ENCODE data around the gene DPH7.
"Not testable (repeated sequence)": the region's sequence is repeated elsewhere in the genome, so short reads cannot be mapped to it uniquely, and the experiment has no call there.

DPH7 gene

GRCh38 chr9:137580209-137580953 lies 1.7 kb upstream of the DPH7 start:
- no peak for DNase-seq (ENCODE audit: low read depth)

GRCh38 chr9:137579259-137579604 lies 507 bp upstream of the DPH7 start:
- no peak for DNase-seq (ENCODE audit: low read depth)

- no peak for DNase-seq (ENCODE audit: low read depth)
Observed at GRCh38 chr9:137575716-137576411, 2.9 kb downstream of the DPH7 start.

GRCh38 chr9:137575364-137575715 lies 3.4 kb downstream of the DPH7 start:
- no peak for DNase-seq (ENCODE audit: low read depth)

GRCh38 chr9:137574192-137574591 lies 4.5 kb downstream of the DPH7 start:
- DNase-seq (ENCODE audit: low read depth), result no peak

GRCh38 chr9:137570566-137570965 lies 8.2 kb downstream of the DPH7 start:
- no peak for DNase-seq (ENCODE audit: low read depth)

- DNase-seq (ENCODE audit: low read depth), result no peak
Observed at GRCh38 chr9:137569609-137570203, 9.0 kb downstream of the DPH7 start.

GRCh38 chr9:137568445-137568844 lies 10.3 kb downstream of the DPH7 start:
- not testable (repeated sequence) for DNase-seq (ENCODE audit: low read depth)

- no peak for DNase-seq (ENCODE audit: low read depth)
Observed at GRCh38 chr9:137564817-137565411, 13.8 kb downstream of the DPH7 start.

GRCh38 chr9:137564134-137564533 lies 14.6 kb downstream of the DPH7 start:
- no peak for DNase-seq (ENCODE audit: low read depth)

GRCh38 chr9:137558127-137558526 lies 20.6 kb downstream of the DPH7 start:
- DNase-seq (ENCODE audit: low read depth), result no peak

- no peak for DNase-seq (ENCODE audit: low read depth)
Observed at GRCh38 chr9:137556069-137556838, 22.5 kb downstream of the DPH7 start.

- no peak for DNase-seq (ENCODE audit: low read depth)
Observed at GRCh38 chr9:137555179-137555578, 23.5 kb downstream of the DPH7 start.

- no peak for DNase-seq (ENCODE audit: low read depth)
Observed at GRCh38 chr9:137554349-137554748, 24.4 kb downstream of the DPH7 start.

- DNase-seq (ENCODE audit: low read depth), result not testable (repeated sequence)
Observed at GRCh38 chr9:137553654-137554053, 25.1 kb downstream of the DPH7 start.

- DNase-seq (ENCODE audit: low read depth), result no peak
Observed at GRCh38 chr9:137552022-137552768, 26.5 kb downstream of the DPH7 start.

GRCh38 chr9:137551264-137552021 lies 27.3 kb downstream of the DPH7 start, which contains the start of gene MRPL41:
TSS of gene MRPL41 (plus strand) at chr9:137551879. CDS start at chr9:137552082, 203 bp downstream.
- peak; percentile 31 for DNase-seq (ENCODE audit: low read depth)

- not testable (repeated sequence) for DNase-seq (ENCODE audit: low read depth)
Observed at GRCh38 chr9:137550958-137551263, 27.8 kb downstream of the DPH7 start.

GRCh38 chr9:137550231-137550621 lies 28.5 kb downstream of the DPH7 start, which contains the start of gene PNPLA7:
TSS of gene PNPLA7 (minus strand) at chr9:137550402. CDS start at chr9:137550197, 205 bp downstream.
- DNase-seq (ENCODE audit: low read depth), result peak; percentile 19

- DNase-seq (ENCODE audit: low read depth), result no peak
Observed at GRCh38 chr9:137547687-137548543, 30.8 kb downstream of the DPH7 start.
